ENCODE results near the gene FOXD4L6.
"Not testable (repeated sequence)": the region's sequence is repeated elsewhere in the genome, so short reads cannot be mapped to it uniquely, and the experiment has no call there.

The FOXD4L6 gene

DNA sequence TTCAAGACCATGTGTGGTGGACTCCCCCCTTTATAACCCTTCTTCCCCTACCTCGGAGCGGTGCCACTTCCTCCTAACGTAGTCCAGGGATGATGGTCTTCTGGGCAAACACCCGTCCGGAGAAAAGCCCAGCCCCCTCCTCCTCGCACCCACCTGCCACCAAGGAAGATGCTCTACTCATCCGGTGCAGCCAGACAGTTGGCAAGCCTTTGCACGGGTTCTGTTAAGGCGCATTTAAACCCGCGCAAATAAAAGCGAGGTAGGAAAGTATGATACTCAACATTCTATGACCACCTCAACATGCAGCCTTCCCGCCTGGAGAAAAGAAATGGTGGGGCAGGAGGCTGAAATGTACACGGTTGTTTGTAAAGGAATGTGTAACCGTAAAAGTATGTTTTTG lies at the start of gene FOXD4L6:
TSS of gene FOXD4L6 (minus strand) at position 101 of the 400 bp plus-strand sequence. CDS start 298 bp downstream, outside the sequence.
- DNase-seq (ENCODE audit: low read depth in 1 of 2, low spot score in 1 of 2) = not testable (repeated sequence)

DNA sequence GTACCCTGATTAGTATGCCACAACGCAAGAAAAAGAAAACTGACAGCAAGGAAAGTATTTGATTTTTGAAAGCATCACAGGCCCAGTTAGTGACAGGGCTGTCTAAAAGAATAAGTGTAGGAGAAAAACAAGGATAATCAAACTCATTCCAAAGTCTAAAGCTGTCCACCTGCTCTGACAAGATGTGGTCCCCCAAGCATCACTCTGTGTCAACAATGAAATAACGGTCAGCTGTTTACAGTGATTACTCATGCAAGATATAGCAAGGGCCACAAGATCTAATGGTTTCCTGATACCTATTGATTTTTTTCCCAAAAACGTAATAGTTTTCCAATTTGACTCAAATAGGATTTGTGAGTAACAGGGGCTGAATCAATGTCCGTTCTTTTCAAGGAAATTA lies 46.5 kb upstream of the FOXD4L6 start:
- not testable (repeated sequence) for DNase-seq (ENCODE audit: low read depth in 1 of 2, low spot score in 1 of 2)

DNA sequence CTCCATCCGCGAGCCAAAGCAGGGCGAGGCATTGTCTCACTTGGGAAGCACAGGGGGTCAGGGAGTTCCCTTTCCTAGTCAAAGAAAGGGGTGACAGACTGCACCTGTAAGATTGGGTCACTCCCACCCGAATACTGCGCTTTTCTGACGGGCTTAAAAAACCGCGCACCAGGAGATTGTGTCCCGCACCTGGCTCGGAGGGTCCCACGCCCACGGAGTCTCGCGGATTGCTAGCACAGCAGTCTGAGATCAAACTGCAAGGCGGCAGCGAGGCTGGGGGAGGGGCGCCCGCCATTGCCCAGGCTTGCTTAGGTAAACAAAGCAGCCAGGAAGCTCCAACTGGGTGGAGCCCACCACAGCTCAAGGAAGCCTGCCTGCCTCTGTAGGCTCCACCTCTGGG lies 21.6 kb upstream of the FOXD4L6 start:
- DNase-seq (ENCODE audit: low read depth in 1 of 2, low spot score in 1 of 2) = not testable (repeated sequence)

DNA sequence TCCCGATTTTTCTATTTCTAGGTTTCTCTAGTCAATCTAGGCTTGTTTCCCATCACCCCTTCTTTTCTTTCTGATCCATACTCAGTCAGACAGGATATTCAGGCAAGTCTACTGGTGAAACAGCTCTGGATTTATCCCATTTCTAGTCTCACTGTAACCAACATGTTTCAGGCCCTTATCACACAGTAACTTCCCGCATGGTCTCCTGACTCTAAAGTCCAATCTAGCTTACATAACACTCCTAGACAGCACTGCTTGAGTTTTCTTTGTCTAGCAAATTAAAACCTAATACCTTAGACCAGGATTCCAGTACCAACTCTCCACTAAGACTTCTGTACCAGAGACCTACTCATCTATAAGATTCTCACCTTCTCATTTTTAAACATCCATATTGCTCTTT lies 13.4 kb upstream of the FOXD4L6 start:
- not testable (repeated sequence) for DNase-seq (ENCODE audit: low read depth in 1 of 2, low spot score in 1 of 2)

DNA sequence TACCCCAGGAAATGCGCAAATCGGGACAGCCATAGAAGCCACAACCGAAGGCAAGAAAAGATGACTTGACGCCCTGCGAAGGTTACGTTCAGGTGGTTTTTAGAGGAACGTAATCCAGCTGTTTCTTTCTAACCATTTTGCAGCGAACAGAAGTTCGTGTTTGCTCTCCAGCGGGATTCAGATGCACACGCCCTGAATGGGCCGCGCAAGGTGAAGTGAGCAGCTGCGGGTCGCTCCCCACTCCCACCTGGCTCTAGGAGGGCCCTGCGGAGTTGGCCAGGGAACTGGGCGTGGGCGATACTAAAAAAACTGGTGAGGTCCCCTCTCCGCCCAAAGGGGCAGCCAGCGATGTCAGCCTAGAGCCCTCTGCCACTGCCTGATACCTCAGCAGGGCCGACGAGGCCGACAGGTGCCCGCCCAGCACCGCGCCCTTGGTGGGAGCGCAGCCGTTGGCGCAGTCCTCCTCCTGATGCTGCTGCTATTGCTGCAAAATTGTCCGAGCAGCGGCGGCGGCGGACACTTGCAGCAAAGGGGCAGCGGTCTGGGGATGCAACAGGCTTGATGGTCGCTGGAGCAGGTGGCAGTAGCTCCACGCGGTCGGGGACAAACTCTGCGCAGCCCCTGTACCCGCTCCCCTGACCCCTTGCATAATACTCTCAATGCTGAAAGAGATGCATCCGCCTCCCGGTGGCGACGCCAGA lies 1.6 kb downstream of the FOXD4L6 start:
- DNase-seq (ENCODE audit: low read depth in 1 of 2, low spot score in 1 of 2) = not testable (repeated sequence)

DNA sequence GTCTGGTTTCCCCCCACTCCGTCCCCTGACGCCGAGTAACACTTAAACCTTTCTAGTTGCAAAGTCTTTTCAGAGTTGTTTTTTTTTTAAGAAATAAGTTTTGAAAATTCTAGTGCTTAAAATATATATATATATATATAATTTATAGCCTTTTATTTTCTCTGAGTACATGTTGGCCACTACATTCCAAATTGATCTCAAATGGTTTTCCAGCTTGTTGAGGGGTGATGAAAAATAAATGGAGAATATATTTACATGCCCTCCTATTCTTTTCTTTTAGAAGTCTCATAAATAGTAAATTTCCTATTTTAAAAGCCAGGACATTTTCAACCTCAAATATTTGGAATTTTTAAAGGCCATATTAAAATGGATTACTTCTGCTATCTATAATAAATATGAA lies 2.5 kb downstream of the FOXD4L6 start:
- not testable (repeated sequence) for DNase-seq (ENCODE audit: low read depth in 1 of 2, low spot score in 1 of 2)

DNA sequence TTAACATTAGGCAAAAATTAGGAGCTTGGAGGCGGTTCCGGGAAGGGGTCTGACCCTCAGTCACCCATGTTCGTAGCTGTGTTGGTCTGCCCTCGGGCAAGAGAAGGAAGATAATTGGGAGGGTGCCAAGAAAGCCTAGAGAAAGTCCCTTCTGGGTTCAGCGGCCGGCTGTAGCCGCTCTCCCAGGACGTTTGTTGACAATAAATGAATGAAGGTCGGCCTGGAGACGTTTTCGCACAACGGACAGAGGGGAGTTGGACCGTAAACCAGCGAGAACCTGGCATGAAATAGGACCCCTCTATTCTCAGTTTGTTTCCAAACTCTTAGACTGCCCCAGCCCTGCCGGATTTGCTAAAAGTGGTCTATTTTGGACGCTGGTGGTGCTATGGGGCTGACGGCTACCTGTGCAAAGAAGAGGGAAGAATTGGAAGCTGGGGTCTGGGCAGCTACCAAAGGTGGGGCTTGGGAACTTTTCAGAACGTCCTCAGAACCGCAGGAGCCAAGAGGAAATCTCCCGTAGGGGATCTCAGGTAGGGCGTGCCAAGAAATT lies 3.3 kb downstream of the FOXD4L6 start:
- DNase-seq (ENCODE audit: low read depth in 1 of 2, low spot score in 1 of 2) = not testable (repeated sequence)

DNA sequence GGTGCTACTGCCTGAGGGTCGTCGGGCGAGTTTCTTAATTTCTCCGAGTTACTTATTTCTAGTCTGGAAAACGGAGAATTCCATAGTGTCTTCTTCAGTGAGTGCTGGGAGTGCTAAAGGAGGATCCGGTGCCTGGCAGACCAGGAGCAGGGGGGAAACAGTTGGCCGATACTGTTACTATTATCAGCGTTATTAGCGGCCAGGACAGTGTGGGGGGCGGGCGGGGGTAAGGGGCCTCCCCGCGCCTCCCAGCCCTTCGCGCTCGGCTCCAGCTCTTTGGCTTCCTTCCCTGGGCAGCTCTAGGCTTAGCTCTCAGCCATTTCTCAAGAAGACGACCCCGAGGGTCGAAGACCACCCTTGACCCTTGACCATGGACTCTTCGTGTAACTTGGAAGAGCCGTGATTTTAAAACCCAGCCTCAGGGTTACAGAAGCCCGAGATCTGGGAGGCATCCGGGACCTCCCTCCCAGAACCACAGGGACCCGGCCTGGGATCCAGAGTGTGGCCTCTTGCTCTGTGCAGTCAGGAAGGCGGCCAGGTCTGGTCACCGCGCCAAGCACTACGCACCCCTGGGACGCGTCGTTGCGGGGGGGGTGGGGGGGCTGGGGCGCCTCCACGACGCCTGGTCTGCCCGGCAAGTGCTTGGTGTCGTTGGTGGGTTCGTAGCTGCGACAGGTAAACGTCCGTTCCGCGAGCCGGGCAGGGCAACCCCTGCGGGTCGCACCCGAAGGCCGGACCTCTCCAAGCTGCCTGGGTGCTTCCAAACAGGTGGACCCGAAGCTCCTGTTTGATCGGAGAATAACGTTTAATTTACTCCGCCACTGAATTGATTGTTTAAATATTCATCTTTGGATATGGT lies 4.0 kb downstream of the FOXD4L6 start:
- DNase-seq (ENCODE audit: low read depth in 1 of 2, low spot score in 1 of 2) = not testable (repeated sequence)

DNA sequence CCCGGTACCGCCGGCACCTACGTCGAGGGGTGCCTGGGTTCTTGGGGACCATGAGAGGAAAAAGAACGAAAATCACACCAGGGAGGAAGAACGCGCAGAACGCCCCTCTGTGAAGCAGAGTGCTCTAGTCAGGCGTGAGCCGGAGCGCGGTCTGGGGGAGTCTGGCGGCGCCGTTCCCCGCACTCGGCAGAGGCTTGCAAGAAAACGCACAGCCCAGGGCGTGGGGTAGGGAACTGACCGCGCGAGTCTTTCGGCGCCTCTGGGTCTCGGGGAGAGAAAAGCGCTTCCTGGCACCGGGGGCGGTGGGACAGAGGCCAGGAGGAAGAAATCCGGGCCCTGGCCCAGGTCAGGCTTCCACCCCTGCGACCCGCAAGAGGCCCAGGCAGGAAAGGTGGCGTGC lies 4.7 kb downstream of the FOXD4L6 start:
- DNase-seq (ENCODE audit: low read depth in 1 of 2, low spot score in 1 of 2) = not testable (repeated sequence)

DNA sequence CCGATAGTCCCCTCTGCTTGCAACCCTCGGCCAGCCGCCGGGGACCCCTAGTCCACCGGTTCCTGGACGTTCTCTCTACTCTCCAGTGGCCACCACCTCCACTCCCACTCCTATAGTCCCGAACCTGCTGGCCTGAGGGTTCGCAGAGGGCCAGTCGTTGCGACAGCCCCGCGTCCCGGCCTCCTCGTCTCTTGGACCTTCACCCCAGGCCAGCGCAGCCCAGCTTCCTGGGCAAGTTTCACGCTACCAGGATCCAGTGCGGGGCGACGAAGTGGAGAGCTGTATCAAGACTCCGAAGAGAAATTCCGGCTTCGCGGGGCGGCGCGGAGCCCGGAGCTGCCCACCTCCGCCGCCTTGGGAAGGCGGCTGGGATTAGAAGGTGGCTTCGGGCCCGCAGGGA lies 5.1 kb downstream of the FOXD4L6 start:
- DNase-seq (ENCODE audit: low read depth in 1 of 2, low spot score in 1 of 2) = not testable (repeated sequence)

DNA sequence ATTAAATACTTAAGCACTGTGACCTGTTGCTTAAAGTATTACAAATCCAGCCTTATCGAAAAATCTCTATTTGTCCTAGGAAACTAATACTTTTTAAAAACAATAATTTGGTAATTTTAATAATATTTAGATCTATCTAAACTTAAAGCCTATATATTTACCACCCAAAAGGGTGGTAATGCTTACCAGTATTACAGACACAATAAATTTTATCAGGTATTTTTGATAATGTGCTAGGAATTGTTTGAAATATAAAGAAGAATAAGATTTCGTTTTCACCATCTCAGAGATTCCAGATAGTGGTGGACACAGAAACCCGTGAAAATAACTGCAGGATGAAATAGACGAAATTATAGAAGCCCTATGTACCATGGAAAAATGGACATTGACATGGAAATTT lies 7.8 kb downstream of the FOXD4L6 start:
- DNase-seq (ENCODE audit: low read depth in 1 of 2, low spot score in 1 of 2) = not testable (repeated sequence)

DNA sequence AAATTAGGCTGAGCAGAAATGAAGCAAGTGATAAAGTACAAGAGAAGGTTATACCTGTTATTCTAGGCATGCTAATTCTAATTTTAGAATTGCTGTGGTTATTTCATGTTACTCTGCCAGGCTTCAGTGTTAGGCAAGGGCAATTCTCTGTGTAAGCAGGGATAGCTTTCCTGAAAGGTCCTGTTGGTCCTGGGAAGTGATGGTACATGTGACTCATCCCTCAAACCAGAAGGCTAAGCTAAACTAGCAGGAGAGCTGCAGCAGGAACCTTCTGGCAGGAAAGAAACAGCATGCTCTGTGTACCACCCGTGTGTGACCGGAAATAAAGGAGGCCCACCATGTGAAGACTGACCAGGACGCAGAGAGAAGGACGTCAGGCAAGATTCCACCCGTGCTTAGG lies 8.8 kb downstream of the FOXD4L6 start:
- not testable (repeated sequence) for DNase-seq (ENCODE audit: low read depth in 1 of 2, low spot score in 1 of 2)

DNA sequence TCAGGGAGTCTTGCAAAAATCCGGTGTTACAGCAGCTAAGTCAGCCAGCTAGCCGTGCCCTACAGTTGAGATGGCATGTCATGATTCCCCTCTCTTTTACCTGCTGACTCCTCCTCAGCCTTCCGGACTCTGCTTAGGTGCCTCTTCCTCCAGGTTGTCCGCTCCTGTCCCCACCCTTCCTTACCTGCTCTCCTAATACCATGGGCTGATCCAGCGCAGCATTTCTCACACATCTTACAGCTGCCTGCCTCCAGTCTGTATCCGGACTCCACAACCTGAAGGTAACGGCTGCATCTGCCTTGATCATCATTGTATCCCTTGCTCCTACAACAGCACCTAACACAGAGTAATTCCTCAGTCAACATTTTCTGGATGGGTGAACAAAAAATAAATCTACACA lies 9.2 kb downstream of the FOXD4L6 start:
- DNase-seq (ENCODE audit: low read depth in 1 of 2, low spot score in 1 of 2) = not testable (repeated sequence)

DNA sequence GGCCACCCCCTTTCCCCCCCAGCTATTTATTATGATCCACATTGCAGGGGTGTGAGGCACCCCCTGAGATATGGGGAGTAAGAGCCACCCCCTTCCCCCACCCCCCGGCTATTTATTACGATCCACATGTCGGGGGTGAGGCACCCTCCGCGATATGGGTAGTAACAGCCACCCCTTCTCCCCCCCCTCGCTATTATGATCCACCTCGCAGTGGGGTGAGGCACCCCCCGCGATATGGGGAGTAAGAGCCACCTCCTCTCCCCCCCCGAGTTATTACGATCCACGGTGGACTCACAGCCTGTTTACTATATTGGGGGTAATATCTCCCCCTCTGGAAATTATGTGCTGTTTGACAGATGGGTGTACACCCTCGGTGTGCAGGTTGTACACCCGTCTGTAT lies 15.1 kb downstream of the FOXD4L6 start:
- not testable (repeated sequence) for DNase-seq (ENCODE audit: low read depth in 1 of 2, low spot score in 1 of 2)

DNA sequence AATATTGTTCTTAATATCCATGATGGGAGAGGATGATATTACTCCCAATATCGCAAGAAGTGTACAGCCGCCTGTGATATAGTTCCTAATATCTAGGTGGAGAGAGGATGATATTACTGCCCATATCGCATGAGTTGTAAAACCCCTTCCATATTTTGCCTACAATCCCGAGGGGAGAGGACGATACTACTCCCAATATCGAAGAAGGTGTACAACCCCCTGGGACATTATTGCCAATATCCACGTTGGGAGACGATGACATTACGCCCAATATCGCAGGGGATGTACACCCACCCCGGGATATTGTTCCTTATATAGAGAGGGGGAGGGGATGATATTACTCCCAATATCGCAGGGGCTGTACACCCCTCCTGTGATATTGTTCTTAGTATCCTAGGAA lies 17.1 kb downstream of the FOXD4L6 start:
- DNase-seq (ENCODE audit: low read depth in 1 of 2, low spot score in 1 of 2) = not testable (repeated sequence)

DNA sequence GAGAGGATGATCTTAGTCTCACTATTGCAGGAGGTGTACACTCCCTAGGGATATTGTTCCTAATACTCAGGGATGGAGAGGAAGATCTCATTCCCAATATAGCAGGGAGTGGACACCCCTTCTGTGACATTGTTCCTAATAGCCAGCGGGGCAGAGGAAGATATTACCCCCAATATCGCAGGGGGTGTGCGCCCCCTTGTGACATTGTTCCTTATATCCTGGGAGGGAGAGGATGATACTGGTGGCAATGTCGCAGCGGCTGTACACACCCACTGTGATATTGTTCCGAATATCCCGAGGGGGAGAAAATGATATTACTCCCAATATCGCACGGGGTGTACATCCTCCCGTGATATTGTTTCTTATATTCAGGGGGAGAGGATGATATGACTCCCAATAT lies 17.6 kb downstream of the FOXD4L6 start:
- not testable (repeated sequence) for DNase-seq (ENCODE audit: low read depth in 1 of 2, low spot score in 1 of 2)

DNA sequence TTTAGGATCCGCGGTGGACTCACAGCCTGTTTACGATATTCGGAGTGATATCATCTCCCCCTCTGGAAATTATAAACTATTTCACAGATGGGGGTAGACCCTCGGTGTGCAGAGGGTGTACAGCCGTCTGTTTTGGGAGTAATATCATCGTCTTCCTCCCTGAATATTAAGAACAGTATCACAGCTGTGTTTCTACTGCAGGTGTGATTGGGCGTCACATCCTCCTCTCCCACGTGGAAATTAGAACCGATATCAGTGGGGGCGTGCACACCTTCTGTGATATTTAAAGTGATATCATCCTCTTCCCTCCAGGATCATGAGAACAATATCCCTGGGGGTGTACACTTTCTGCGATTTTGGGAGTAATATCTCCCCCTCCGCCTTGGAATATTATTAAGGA lies 19.2 kb downstream of the FOXD4L6 start:
- DNase-seq (ENCODE audit: low read depth in 1 of 2, low spot score in 1 of 2) = not testable (repeated sequence)

DNA sequence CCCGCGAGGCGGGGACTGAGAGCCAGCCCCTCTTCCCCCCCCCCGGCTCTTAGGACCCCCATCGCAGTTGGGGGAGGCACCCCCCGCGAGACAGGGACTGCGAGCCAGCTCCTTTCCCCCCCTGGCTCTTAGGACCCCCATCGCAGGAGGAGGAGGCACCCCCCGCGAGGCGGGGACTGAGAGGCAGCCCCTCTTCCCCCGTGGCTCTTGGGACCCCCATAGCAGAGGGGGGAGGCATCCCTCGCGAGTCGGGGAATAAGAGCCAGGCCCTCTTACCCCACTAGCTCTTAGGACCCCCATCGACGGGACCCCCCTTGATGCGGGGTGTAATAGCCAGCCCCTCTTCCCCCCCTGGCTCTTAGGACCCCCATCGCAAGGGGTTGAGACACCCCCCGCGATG lies 19.7 kb downstream of the FOXD4L6 start:
- not testable (repeated sequence) for DNase-seq (ENCODE audit: low read depth in 1 of 2, low spot score in 1 of 2)

DNA sequence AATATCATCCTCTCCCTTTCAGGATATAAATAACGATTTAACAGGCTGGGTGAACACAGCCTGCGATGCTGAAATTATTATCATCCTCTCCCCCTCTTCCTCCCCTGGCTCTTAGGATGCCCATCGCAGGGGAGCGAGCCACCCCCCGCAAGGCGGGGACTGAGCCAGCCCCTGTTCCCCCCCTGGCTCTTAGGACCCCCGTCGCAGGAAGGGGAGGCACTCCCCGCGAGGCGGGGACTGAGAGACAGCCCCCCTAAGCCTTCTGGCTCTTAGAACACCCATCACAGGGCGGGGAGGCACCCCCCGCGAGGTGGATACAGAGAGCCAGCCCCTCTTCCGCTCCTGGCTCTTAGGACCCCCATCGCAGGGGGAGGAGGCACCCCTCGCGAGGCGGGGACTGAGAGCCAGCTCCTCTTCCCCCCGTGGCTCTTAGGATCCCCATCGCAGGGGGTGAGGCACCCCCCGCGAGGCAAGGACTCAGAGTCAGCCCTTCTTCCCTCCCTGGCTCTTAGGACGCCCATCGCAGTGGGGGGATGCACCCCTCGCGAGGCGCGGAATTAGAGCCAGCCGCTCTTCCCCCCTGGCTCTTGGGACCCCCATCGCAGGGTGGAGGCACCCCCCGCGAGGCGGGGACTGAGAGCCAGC lies 21.9 kb downstream of the FOXD4L6 start:
- DNase-seq (ENCODE audit: low read depth in 1 of 2, low spot score in 1 of 2) = not testable (repeated sequence)

DNA sequence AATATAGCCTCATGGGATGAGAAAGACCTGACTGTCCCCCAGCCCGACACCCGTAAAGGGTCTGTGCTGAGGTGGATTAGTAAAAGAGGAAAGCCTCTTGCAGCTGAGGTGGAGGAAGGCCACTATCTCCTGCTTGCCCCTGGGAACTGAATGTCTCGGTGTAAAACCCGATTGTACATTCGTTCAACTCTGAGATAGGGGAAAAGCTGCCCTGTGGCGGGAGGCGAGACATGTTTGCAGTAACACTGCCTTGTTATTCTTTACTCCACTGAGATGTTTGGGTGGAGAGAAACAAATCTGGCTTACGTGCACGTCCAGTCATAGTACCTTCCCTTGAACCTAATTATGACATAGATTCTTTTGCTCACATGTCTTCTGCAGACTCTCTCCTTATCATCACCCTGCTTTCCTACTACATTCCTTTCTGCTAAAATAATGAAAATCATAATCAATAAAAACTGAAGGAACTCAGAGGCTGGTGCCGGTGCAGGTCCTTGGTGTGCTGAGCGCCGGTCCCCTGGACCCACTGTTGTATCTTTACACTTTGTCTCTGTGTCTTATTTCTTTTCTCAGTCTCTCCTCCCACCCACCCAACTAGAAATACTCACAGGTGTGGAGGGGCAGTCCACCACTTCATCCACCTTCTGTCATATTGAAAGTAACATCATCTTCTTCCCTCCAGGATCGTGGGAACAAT lies 22.8 kb downstream of the FOXD4L6 start:
- not testable (repeated sequence) for DNase-seq (ENCODE audit: low read depth in 1 of 2, low spot score in 1 of 2)

DNA sequence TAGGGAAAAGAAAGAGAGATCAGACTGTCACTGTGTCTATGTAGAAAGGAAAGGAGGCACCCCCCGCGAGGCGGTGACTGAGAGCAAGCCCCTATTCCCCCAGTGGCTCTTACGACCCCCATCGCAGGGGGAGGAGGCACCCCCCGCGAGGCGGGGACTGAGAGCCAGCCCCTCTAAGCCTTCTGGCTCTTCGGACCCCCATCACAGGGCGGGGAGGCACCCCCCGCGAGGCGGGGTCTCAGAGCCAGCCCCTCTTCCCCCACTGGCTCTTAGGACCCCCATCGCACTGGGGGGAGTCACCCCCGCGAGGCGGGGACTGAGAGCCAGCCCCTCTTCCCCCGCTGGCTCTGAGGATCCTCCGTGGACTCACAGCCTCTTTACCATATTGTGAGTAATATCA lies 23.9 kb downstream of the FOXD4L6 start:
- DNase-seq (ENCODE audit: low read depth in 1 of 2, low spot score in 1 of 2) = not testable (repeated sequence)
